Measurements from ENCODE around the gene TRERF1.

TRERF1 gene

GRCh38 chr6:42268016-42268834 lies 183.5 kb downstream of the TRERF1 start:
- DNase-seq: no peak

GRCh38 chr6:42266538-42266937 lies 185.2 kb downstream of the TRERF1 start:
- DNase-seq: no peak

- no peak for DNase-seq
Observed at GRCh38 chr6:42264852-42265390, 186.8 kb downstream of the TRERF1 start.

DNA sequence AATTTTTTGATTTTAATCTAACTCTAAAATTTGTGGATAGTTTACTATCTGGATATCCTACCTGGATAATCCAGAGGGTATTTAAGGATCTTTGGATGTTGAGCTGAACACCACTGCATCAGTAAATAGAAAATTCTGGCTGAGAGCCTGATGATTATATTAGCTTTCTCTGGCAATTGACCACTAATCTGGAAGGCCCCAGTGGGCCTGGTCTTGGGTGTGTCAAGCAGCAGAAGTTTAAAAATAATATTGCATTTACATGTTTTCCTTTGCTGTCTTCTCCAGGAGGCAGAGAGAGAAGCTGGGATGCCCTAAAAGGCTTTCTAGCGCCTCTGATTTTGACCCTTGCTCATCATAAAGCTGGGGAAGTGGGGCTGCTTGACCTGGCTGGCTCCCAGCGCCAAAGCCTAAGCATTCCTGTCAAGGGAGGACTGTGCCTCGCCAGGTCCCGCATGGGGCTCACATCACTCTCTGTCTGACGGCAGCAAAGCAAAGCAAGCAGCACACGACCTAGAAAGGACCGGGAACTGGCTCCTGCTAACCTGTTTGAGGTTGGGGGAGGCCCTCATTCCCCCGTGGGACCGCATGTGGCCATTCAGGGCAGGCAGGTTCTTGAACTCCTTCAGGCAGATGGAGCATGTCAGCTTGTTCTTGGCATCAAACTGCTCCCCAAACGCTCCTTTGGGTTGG lies 187.4 kb downstream of the TRERF1 start:
- DNase-seq: no peak

GRCh38 chr6:42263165-42263728 lies 188.5 kb downstream of the TRERF1 start:
- no peak for DNase-seq

DNA sequence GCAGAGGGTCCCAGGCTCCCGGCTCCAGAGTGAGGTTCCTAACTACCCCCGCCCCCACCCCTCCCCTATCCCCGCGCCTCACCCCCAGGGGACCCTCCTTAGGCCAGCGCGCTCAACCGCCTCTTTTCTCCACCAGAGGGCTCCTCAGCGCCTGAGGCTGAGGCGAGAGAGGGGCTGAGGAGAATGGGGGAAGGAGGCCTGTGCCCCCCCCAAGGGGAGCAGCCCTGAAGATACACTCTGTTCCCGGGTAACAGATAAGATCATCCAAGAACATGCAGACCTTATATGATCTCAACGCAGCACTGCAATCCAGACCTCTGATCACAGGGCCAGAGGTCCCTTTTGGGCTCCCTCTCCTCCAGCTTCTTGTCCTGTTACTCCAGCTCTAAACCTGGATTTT lies 190.8 kb downstream of the TRERF1 start:
- DNase-seq: peak; percentile 20 to 40

GRCh38 chr6:42260396-42260888 lies 191.3 kb downstream of the TRERF1 start:
- no peak for DNase-seq

GRCh38 chr6:42259841-42260395 lies 191.8 kb downstream of the TRERF1 start:
- no peak for DNase-seq

DNA sequence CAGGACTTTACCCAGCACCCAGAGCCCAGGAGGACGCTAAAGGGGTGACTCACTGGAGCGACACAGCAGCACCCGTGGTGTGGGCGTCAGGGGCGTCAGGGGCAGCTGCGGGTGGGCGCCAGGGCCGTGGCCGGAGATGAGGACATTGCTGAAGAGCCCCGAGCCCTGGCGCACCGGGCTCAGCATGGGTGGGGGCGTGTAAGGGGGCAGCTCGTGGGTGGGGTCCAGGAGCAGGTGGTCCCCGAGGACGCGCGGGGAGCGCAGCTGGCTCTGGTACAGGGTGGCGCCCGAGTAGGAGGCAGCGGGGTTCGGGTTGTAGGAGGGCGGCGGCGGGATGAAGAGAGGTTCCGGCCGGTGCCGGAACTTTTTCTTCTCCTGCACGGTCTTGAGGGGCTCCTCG lies 192.4 kb downstream of the TRERF1 start:
- DNase-seq: no peak

DNA sequence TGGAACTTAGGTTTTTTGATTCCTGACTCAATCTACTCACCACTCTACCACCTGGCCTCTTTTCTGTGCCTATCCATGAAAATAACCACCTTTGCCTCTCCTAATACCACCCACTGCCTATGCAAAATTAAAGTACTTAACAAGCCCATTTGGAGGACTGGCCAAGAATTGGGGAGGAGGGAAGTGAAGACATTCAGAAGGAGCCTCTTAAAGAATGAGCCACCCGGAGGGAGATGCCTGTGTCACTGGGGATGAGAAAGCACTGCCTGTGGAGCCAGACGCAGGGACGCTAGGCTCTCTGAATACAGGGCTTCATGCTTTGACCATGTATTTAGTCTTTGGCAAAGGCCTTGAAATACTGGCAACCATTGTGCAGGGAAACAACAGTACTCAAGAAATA lies 194.1 kb downstream of the TRERF1 start:
- no peak for DNase-seq

- DNase-seq: no peak
Observed at GRCh38 chr6:42257063-42257462, 194.7 kb downstream of the TRERF1 start.

- no peak for DNase-seq
Observed at GRCh38 chr6:42255050-42255449, 196.7 kb downstream of the TRERF1 start.

GRCh38 chr6:42254505-42254904 lies 197.2 kb downstream of the TRERF1 start:
- no peak for DNase-seq

- no peak for DNase-seq
Observed at GRCh38 chr6:42251911-42252637, 199.7 kb downstream of the TRERF1 start.

- no peak for DNase-seq
Observed at GRCh38 chr6:42251500-42251899, 200.2 kb downstream of the TRERF1 start.

DNA sequence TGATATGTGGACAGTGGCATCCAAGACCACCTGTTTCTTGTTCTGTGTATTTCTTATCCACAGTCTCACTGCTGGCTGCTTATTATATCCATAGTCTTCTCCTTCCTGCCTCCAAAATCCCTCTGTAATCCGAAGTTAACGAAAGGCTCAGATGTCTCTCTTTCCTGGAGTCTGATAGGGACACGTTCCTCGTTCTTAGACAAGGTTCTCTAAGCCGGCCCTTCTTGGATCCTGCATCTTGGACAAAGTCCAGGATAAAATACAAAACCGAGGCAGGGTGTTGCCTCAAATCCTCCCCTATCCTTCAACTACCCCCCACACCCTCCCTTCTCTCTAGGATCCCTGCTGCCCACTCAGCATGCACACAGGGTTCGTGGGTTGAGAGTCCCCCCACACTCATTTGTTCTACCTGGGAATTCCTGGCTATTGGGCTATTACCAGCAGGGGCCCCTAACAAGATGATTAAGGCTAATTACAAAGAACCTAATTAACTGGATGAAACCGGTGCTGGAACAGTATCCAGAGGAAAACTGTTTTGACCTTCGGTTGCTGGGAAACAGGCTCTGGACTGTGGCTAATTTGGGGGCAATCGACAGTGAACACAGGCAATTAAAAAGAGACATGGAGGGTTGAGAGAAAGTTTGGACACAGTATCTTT lies 201.3 kb downstream of the TRERF1 start:
- DNase-seq: no peak

GRCh38 chr6:42249279-42249678 lies 202.4 kb downstream of the TRERF1 start:
- no peak for DNase-seq

DNA sequence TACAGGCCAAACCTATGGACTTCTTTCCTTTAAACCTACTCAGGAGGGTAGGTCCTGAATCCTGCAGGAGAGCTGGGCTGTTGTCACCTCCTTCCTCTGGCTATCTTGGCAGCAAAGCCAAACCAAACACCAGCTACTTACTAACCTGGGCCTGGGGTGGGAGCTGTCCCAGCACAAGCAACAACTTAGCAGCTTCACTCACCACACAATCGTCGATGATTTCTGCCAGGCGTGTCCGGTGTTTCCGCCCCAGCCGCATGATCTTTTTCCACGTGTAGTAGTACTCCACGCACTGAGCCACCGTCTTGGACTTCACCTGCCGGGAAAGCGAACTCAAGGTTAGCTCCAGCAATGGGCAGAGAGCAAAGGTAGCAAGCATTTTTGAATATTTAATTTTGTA lies 208.7 kb downstream of the TRERF1 start:
- no peak for DNase-seq

DNA sequence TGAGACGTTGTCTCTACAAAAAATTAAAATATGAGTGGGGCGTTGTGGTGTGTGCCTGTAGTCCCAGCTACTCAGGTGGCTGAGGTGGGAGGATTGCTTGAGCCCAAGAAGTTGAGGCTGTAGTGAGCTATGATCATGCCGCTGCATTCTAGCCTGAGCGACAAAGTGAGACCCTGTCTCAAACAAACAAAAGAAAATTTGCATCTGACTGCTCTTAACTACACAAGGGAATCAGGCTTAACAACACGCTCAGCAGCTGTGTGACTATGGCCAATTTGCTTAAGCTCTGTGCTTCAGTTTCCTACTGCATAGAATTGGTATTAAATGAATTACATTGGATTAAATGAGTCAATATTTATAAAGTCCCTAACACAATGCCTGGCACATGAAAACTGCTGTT lies 209.8 kb downstream of the TRERF1 start:
- no peak for DNase-seq

DNA sequence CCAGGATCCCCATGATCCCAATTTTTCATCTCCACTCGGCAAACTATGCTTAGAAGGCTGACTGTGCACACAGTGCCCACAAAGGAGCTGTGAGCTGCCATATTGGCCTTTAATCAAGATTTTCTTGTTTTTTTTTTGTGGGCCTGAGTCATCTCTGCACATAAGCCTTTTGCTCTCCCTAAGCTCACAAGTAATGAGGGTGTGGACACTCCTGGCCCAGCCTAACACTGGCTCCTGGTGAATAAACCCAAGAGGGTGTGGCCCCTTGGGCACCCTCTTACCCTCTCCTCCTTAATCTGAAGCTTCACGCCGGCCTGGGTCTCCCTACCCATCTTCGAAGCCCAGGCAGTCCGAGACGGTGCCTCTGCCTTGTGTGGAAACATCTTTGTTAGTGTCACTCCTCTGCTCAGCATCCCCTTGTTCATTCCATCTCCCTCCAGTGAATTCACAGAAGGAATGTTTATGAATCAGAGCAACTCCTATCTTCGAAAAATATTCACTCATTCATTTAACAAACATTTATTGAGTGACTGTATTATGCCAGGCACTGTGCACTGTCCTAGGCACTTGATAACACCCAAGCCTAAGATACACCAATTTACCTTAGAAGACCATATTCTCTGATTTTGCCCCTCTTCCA lies 211.9 kb downstream of the TRERF1 start:
- DNase-seq: no peak

- DNase-seq: no peak
Observed at GRCh38 chr6:42239333-42239732, 212.4 kb downstream of the TRERF1 start.

DNA sequence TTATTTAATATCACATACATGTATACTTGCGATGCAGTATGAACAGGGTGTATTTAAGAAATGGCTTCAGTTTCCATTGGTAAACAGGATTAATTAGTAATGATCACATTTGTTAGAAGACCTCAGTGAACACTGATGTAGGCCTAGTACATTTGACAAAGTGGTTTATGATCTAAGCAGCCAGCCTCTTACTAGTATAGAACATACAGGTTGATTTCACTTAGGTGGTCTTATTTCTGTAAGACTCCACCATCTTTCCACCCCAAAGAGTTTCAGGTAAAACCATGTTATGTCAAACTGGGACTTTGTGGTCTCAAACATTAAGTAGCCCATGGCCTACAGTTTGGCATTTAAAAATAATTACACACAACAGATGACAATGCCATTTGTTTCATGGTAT lies 213.9 kb downstream of the TRERF1 start:
- no peak for DNase-seq

All from CD4-positive, alpha-beta T cell treated with Interleukin-1 beta for 1 hour (primary cell).